AG04450 (cell line): ENCODE results near the gene GALNT1. TPM values are rescaled to one million over a fixed set of nuclear protein-coding genes. Genes with fewer than 3 reads are reported as not detected.

Experiments used
- CTCF ChIA-PET: fragments of 300-600, 350-600 bp; formaldehyde crosslinking; extraction: SDS; loops from one replicate; lab custom pipeline; 2022; ENCODE audit warnings: antibody characterized with exemption, inconsistent platforms; lab: Charles Lee
- POLR2A ChIA-PET: fragments of 350-600 bp; formaldehyde crosslinking; extraction: SDS; loops from one replicate; lab custom pipeline; 2021; ENCODE audit warnings: antibody characterized with exemption, inconsistent platforms; lab: Yijun Ruan, JAX
- DNase-seq: peaks from one replicate; pipeline ENCODE4 v3.0.0-alpha.2; 2011; ENCODE audit warnings: low read depth, low spot score
- H3K27ac ChIP-seq: one replicate; pipeline ENCODE4 v1.5.1; 2012; ENCODE audit warnings: low read depth, low read length, control low read depth
- H3K27me3 ChIP-seq: one replicate; pipeline ENCODE4 v1.6.0; 2012; ENCODE audit warnings: low read length; ENCODE audit not compliant: control insufficient read depth, insufficient read depth
- H3K4me3 ChIP-seq: 2 replicates; pipeline ENCODE4 v1.5.1; 2011; ENCODE audit warnings: mild to moderate bottlenecking, low read depth, low read length, control low read depth
- H3K9me3 ChIP-seq: 2 replicates; pipeline ENCODE4 v1.5.1; 2012; ENCODE audit warnings: low read length; ENCODE audit not compliant: control insufficient read depth, insufficient read depth
- polyA plus RNA-seq: library from polyadenylated mRNA; depleted of rRNA; stranded (reverse); fragments of >200 nt; gene quantifications from 2 replicates; pipeline ENCODE4 v1.2.3, GENCODE V29; 2011
- TF ChIP-seq, protein P1 (sequence below): IDR thresholded peaks from 2 replicates; pipeline ENCODE4 v1.5.1; 2011; ENCODE audit warnings: low read depth, low read length, control low read depth, inconsistent platforms

The GALNT1 gene
- polyA plus RNA-seq, 1 experiment = 69.5 TPM

DNA sequence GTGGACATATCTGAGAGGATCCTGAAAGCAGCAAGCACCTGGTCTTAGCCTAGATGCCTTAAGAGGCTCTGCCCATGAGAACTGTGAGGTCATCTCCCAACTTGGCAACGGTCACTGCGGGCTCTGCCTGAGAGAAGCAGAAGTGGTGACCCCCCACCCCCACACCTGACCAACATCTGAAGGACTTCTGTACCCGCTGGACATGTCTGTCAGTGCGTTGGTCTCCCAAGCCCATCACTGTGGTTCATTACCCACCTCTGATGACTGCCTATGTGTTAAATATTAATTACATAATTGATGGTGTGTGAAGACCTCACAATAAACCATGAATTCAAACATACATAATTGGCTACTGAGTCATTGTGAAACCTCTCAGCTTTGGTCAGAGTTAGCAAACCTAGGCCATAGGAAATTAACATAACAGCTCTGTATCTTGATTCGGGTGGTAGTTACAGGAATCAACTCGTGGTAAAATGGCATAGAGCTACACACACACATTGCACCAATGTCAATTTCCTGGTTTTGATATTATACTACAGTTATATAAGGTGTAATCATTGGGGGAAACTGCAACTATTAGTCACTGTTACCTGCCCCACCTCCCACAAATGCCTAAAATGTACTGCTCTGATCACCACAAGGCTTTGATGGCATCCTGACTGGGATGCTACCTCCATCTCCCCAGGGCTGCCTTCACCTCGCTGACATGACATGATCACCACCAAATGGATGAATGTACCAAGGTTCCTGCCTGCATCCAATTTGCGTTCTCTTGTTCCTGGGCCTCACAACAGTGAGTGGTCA lies 4.3 kb upstream of the GALNT1 start:
- ChIA-PET POLR2A (no interaction called here), CTCF (interaction anchor here (0.5 kb wide), 1 partner anchor 192 kb away, joined by 3 read pairs; no protein-coding TSS in a partner anchor)
- Histone ChIP-seq H3K27ac (no peak overlapping the region), H3K27me3 (peaks cover 3% of the 10 kb centered on the region), H3K4me3 (no peak overlapping the region), H3K9me3 (no peaks in the 10 kb centered on the region)
- DNase-seq = no peak
- TF ChIP-seq, protein P1, sequence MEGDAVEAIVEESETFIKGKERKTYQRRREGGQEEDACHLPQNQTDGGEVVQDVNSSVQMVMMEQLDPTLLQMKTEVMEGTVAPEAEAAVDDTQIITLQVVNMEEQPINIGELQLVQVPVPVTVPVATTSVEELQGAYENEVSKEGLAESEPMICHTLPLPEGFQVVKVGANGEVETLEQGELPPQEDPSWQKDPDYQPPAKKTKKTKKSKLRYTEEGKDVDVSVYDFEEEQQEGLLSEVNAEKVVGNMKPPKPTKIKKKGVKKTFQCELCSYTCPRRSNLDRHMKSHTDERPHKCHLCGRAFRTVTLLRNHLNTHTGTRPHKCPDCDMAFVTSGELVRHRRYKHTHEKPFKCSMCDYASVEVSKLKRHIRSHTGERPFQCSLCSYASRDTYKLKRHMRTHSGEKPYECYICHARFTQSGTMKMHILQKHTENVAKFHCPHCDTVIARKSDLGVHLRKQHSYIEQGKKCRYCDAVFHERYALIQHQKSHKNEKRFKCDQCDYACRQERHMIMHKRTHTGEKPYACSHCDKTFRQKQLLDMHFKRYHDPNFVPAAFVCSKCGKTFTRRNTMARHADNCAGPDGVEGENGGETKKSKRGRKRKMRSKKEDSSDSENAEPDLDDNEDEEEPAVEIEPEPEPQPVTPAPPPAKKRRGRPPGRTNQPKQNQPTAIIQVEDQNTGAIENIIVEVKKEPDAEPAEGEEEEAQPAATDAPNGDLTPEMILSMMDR = no peak

DNA sequence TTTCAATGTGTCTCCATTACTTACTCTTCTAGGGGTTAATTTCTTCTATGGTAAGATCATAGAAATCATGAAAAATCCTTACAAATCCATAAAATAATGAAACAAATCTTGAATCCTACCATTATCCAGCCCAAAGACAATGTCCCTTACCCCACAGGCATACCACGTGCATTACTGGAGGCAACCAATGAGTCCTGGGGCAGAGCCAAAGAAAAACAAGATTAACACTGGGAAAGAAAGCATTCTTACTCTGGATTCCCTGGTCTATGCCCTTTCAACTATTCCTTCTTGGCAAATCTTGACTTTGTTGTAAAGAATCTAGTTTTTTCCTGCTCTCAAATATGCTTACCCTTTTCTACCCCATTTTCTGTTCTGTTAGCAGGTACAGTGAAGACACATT lies 3.1 kb upstream of the GALNT1 start:
- no peak overlapping the region for H3K27ac ChIP-seq
- TF ChIP-seq, protein P1 = no peak
- no peaks in the 10 kb centered on the region for H3K9me3 ChIP-seq
- H3K27me3 ChIP-seq = peaks cover 3% of the 10 kb centered on the region
- no peak overlapping the region for H3K4me3 ChIP-seq
- DNase-seq = no peak
- POLR2A ChIA-PET = no interaction called here
- CTCF ChIA-PET = no interaction called here

GRCh38 chr18:35578936-35579335 lies 2.6 kb upstream of the GALNT1 start:
- TF ChIP-seq, protein P1 = no peak
- Histone ChIP-seq H3K9me3 (no peaks in the 10 kb centered on the region), H3K4me3 (no peak overlapping the region), H3K27ac (no peak overlapping the region), H3K27me3 (peaks cover 3% of the 10 kb centered on the region)
- DNase-seq = no peak
- ChIA-PET CTCF (no interaction called here), POLR2A (no interaction called here)

- peak; percentile 7 for DNase-seq
- ChIA-PET CTCF (interaction anchor here (0.7 to 0.9 kb wide), 2 partner anchors 168 to 194 kb away, joined by 3 to 6 read pairs; no protein-coding TSS in a partner anchor), POLR2A (no interaction called here)
Observed at GRCh38 chr18:35580701-35581539, 620 bp upstream of the GALNT1 start.

More at GRCh38 chr18:35580701-35581539, 620 bp upstream of the GALNT1 start:
- Histone ChIP-seq H3K27ac (no peak overlapping the region), H3K9me3 (peaks cover 2% of the 10 kb centered on the region; the same call in 1 of the 2 replicates), H3K27me3 (peaks cover 3% of the 10 kb centered on the region), H3K4me3 (peak overlapping the region; percentile 68)
- TF ChIP-seq, protein P1 = no peak
